ENCODE data around the gene FAM89B.

The FAM89B gene

DNA sequence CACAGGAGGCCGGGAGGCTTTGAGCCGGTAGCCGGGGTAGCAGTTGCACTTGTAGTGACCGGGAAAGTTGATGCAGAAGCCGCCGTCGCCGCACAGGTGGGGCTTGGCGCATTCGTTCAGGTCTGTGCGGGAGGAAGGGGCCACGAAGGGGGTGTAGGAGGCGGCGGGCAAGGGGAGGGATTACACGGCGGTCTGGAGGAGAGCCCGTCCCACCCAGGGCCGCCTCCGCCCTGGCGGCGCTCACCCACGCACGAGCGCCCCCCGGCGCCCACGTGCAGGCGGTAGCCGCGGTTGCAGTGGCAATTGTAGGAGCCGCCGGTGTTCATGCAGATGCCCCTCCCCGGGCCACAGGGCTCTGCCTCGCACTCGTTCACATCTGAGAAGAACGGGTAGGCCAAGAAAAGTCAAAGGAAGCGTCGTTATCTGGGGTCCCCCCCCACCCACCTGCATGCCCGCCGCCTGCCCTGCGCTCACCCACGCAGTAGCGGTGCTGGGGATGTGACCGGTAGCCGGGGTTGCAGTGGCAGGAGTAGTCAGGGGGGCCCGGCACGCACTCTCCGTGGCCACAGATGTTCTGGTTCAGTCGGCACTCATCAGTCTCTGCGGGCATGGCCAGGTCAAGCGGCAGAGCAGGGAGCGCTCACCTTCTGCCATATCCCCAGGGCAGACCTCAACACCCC lies 24.8 kb upstream of the FAM89B start:
- Mint-ChIP-seq H3K4me1 (peaks cover 49% of the 10 kb centered on the region), H3K27me3 (no peaks in the 10 kb centered on the region), H3K27ac (no peak overlapping the region), H3K36me3 (ENCODE audit: low read depth) (peaks cover 6% of the 10 kb centered on the region), H3K4me3 (no peak overlapping the region), H3K9me3 (no peaks in the 10 kb centered on the region)
- ATAC-seq: no peak
- DNase-seq: no peak

DNA sequence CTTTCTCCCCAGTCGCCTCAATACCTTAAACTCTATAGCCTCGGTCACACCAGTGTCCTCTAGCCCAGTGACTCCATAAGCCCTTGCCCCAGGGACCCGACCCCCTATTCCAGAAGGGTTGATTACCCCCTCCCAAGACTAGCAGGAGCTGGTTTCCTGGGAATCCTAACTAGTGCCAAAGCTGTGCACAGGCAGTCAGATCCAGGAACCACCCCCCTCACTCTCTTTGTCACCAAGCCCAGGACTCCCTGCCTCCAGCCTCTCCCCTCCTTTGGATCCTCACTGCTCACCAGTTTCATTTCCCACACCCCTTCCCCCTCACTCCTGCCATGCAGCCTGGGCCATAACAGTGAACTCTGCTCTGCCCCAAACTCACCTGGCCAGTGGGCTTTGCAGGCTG lies 23.9 kb upstream of the FAM89B start:
- DNase-seq (no peak), ATAC-seq (no peak)
- Mint-ChIP-seq H3K27ac (peak overlapping the region; percentile 15), H3K9me3 (no peaks in the 10 kb centered on the region), H3K36me3 (ENCODE audit: low read depth) (peaks cover 4% of the 10 kb centered on the region), H3K27me3 (no peaks in the 10 kb centered on the region), H3K4me3 (no peak overlapping the region), H3K4me1 (peaks cover 56% of the 10 kb centered on the region)

DNA sequence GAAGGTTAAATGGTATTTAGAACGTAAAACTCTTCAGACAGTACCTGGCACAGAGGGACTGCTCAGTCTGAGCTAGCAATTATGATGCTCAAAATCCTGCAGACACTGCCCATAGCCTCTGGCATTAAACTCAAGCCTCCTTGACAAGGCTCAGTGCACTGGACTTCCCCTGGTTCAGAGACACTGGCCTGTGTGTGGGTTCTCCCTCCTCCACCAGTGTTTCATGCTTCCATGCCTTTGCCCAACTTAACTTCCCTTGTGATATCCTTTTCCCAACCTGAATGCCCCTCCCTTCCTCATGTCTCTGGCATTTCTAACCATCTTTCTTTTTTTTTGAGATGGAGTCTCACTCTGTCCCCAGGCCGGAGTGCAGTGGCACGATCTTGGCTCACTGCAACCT lies 23.2 kb upstream of the FAM89B start:
- ATAC-seq (no peak), DNase-seq (no peak)
- Mint-ChIP-seq H3K4me3 (no peak overlapping the region), H3K27ac (no peak overlapping the region), H3K27me3 (no peaks in the 10 kb centered on the region), H3K36me3 (ENCODE audit: low read depth) (peaks cover 4% of the 10 kb centered on the region), H3K4me1 (peaks cover 57% of the 10 kb centered on the region), H3K9me3 (no peaks in the 10 kb centered on the region)

DNA sequence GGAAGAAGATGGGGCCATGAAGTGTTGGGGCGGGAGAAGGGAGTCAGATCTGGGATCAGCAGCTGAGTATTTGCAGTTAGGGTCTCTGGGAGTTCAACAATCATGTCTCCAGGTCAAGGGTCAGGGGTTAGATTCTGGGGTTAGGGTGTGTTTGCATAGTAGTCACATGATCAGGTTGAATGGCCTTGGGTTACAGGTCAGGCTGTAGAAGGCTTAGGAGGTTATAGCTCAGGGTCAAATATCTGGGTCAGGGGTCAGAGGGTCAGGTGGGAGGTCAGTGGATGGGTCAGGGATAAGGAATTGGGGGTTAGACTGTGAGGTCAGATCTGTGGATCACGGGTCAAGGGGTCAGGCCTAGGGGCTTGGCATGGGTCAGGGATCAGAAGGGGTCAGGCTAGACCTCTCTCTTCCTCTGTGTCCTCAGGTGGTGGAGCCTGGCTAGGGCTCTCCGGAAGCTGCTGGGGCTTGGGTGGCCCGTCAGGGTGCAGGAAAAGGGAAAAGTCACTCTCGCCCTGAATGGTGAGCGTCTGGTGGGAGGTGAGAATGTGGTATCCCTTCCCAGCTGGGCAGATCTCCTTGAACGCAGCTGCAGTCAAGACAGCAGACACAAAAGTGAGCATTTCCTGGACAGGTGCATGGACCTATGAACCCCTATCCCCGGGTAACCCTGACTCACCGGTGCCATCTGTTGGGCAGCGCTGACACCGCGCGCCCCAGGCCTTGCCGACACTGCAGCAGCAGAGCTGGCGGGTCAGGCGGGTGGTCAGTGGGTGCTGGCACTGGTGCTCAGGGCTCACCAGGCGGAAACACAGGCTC lies 20.6 kb upstream of the FAM89B start:
- ATAC-seq: peak; percentile 48
- Mint-ChIP-seq H3K4me1 (peaks cover 66% of the 10 kb centered on the region), H3K27me3 (no peaks in the 10 kb centered on the region), H3K36me3 (ENCODE audit: low read depth) (peaks cover 4% of the 10 kb centered on the region), H3K4me3 (no peak overlapping the region), H3K9me3 (no peaks in the 10 kb centered on the region), H3K27ac (peak overlapping the region; percentile 13)
- DNase-seq: peak; percentile 73

DNA sequence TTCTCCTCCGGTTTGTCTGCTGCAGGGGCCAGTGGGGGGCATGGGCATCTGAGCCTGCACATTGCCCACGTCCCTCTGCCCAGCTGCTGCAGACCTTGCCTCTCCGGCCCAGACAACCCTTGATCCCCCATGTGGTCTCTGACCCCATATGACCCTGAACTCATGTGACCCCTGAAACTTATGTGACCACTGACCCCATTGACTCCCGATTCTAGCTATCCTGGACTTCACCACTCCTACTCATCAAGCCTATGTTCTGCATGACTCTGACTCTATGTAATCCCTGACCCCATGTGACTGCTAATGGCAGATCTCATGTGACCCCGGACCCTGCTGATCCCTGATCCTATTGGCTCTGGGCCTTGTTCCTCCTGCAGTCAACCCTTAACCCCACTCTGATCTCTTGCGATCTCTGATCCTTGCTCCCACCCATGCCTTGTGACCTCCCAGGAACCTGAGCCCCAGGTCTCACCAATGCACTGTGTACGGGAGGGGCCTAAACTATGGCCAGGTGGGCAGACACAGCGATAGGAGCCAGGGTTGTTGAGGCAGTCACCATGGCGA lies 19.9 kb upstream of the FAM89B start:
- Mint-ChIP-seq H3K36me3 (ENCODE audit: low read depth) (peaks cover 4% of the 10 kb centered on the region), H3K9me3 (no peaks in the 10 kb centered on the region), H3K4me3 (no peak overlapping the region), H3K27me3 (no peaks in the 10 kb centered on the region), H3K4me1 (peaks cover 66% of the 10 kb centered on the region), H3K27ac (peak overlapping the region; percentile 33)
- ATAC-seq (peak; percentile 1), DNase-seq (no peak)

DNA sequence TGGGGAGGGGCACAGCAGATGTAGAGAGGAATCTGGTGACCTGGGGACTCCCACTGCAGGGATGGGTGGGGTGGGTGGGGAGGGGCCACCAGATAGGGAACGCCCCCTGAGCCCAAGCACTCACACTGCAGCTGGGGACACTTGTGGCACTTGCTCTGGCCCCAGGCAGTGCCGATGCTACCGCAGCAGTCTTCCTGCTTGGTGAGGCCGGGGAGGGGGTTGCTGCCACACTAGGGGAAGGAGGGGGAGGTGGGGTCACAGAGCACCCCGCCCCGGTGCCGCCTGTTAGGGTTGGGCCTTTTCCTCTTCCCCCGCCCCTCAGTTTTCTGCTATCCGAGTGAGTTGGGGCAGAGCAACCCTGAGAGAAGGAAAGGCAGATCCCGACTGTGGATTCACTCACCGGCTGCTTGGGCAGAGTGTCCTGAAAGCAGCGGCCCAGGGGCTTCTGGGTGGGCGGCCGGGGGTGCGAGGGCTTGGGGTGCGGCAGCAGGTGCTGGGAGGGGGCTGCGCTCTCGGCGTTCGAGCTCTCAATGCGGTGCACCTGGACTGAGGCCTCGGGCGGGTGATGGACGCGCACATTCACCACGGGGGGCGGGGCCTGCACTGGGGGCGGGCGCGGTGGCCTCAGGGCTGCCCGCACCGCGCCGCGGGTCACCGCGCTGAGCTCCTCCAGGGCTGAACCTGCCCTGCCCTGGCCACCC lies 18.9 kb upstream of the FAM89B start:
- ATAC-seq (peak; percentile 25), DNase-seq (peak; percentile 68)
- Mint-ChIP-seq H3K27me3 (no peaks in the 10 kb centered on the region), H3K9me3 (no peaks in the 10 kb centered on the region), H3K4me3 (no peak overlapping the region), H3K27ac (no peak overlapping the region), H3K36me3 (ENCODE audit: low read depth) (peaks cover 4% of the 10 kb centered on the region), H3K4me1 (peaks cover 60% of the 10 kb centered on the region)

DNA sequence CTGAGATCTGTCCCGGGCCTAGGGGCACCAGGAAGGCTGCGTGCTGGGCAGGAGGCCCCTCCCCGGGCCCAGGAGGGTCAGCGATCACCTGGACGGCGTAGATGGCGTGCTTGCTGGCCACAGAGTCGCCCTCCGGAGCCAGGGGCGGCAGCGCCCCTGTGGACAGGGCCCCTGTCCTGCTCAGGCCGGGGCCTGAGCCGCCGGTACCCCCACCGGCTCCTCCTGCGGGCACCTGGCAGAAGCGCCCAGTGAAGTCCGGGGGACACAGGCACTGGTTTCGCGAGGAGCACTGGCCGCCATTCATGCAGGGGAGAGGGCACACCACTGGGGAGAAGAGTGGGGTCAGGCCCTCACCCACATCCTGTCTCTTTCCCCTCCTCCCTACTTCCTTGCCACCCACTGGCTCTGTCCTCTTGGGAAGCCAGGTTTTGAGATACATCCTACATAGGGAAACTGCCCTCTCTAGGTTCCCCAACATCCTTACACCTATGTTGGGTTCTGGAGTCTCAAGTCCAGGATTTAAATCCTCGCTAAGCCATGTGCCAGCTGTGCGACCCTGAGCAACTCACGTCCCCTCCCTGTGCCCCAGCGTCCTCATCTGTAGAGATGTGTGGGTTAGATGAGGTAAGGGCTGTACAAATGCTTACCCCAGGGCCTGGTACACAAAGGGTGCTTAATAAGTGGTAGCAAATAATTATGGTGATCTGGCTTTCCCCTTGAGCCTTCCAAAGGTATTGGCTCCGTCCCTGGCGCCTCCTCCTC lies 18.1 kb upstream of the FAM89B start:
- ATAC-seq: no peak
- Mint-ChIP-seq H3K27ac (peak overlapping the region; percentile 59), H3K4me1 (peaks cover 59% of the 10 kb centered on the region), H3K36me3 (ENCODE audit: low read depth) (peaks cover 4% of the 10 kb centered on the region), H3K4me3 (peak overlapping the region; percentile 53), H3K27me3 (no peaks in the 10 kb centered on the region), H3K9me3 (no peaks in the 10 kb centered on the region)
- DNase-seq: no peak

DNA sequence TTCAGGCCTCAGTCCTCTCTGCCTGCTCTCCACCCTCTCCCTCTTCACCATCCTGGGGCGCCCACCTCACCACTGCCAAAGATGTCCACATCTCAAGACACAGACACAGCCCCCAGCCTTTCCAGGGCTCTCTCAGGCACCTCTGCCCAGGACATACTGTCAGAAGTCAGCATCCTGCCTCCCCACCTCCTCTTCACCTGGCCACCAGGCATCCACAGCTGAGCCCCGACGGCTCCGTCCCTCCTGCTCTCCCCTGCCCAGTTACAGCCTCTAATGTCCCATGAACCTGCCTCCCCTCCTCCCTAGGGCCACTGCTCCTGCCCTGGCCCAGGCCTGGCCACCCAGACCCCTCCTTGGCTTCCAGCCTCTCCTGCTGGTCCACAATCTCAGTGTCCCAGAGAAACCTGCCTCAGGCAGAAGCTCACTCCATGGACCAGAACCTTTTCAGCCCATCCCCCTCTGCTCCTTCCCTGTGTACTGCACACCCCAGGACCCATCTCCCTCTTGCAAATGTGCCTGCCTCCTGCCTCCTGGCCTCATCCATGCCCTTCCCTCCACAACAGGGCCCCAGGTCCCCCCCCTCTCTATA lies 17.4 kb upstream of the FAM89B start:
- Mint-ChIP-seq H3K4me1 (peaks cover 65% of the 10 kb centered on the region), H3K27ac (peak overlapping the region; percentile 59), H3K4me3 (peak overlapping the region; percentile 9), H3K36me3 (ENCODE audit: low read depth) (peaks cover under 1% of the 10 kb centered on the region), H3K27me3 (no peaks in the 10 kb centered on the region), H3K9me3 (no peaks in the 10 kb centered on the region)
- ATAC-seq (no peak), DNase-seq (no peak)

DNA sequence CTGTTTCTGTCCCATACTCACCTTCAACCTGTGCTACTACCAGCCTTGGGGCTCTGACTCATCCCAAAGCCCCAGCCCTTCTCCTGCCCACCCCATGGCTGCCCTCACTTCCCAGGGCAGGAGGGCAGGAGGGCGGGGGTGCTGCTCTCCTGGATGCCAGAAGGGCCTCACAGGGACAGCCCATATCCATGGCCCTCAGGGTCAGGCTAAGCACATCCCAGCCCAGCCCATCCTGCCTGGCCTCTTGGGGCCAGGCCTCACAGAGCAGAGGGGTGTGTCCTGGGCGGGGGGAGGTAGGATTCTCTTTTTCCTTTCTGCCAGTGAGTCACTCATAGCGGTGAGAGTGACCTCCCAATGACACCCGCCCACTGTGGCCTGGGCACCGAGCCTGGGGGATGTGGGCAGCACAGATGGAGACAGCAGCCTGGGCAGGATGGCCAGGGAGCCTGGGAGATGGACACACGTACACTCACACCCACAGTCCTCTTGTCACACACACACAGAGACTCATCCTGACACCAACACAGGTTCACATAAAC lies 16.6 kb upstream of the FAM89B start:
- Mint-ChIP-seq H3K36me3 (ENCODE audit: low read depth) (no peaks in the 10 kb centered on the region), H3K27ac (peak overlapping the region; percentile 59)

DNA sequence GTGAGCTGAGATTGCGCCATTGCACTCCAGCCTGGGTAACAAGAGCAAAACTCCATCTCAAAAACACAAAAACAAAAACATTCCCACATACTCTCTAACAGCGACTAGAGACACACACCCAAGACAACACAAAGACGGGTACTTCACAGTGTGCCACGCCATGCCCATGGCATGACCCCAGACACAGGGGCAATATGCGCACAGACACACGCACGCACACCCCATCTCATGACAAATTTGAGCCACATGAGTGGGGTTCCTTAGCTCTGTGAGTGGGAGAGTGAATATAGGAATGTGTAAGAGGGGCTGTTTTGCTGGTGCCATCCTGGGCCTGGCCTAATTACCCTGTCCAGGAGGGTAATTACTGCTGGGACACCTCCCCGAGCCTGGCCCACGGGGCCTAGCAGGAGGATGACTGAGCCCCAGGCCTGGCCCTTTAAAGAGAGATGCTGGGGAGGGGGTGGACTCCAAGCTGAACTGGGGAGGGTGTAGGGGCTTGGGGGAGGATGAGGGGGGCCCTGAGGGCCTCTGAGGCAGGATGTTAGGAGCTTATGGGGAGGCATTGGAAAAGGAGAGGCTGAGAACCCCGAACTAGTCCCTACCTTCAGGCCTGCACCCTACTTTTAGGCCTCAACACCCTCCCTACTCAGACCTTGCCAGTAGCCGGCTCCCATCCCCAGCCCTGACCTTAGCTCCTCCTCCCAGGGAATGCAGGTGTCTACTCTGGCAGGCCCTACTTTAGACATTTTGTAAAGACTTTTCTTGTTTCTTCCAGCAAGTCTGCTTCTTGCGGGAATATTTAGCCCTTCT lies 15.7 kb upstream of the FAM89B start:
- ATAC-seq (no peak), DNase-seq (no peak)
- Mint-ChIP-seq H3K4me1 (peaks cover 70% of the 10 kb centered on the region), H3K27ac (peak overlapping the region; percentile 86), H3K4me3 (peak overlapping the region; percentile 78), H3K27me3 (no peaks in the 10 kb centered on the region), H3K36me3 (ENCODE audit: low read depth) (no peaks in the 10 kb centered on the region), H3K9me3 (no peaks in the 10 kb centered on the region)

More for the DNA sequence above, 16.6 kb upstream of the FAM89B start:
- no peak for DNase-seq
- Mint-ChIP-seq H3K9me3 (no peaks in the 10 kb centered on the region), H3K4me1 (peaks cover 73% of the 10 kb centered on the region), H3K4me3 (peak overlapping the region; percentile 78), H3K27me3 (no peaks in the 10 kb centered on the region)
- peak; percentile 9 for ATAC-seq

DNA sequence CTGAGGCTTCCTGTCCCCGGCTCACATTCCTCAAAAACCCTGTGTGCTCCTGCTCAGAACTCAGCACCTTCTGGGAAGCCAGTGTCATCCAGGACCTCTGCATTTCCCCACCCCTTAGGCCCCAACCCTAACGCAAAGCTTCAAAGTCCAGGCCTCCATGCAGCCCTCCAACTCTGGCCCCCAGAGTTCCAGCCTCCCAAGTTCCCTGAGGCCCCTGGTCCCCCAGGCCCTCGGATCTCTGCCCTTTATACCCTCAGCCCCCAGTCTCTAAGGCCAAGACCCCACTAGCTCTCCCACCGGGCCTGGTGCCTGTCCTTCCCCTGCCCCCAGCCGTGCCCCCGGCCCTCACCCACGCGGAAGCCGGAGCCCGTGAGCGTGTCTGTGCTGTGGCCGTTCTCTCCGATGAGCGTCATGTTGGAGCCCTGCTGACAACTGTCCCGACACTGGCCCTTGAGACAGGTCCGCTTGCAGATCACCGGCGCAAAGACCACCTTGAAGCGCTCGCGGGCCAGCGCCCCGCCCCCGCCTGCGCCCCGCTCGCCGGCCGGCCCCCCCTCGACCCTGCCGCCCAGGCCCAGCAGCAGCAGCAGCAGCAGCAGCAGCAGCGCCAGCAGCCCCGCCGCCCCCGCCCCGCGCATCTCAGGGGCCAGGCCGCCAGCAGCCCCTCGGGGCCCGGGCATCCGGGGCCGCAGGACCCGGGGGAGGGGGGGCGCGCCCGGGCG lies 14.9 kb upstream of the FAM89B start:
- Mint-ChIP-seq H3K4me1 (peaks cover 66% of the 10 kb centered on the region), H3K4me3 (peak overlapping the region; percentile 78), H3K36me3 (ENCODE audit: low read depth) (no peaks in the 10 kb centered on the region), H3K27me3 (no peaks in the 10 kb centered on the region), H3K27ac (peak overlapping the region; percentile 86), H3K9me3 (no peaks in the 10 kb centered on the region)
- DNase-seq (no peak), ATAC-seq (no peak)

DNA sequence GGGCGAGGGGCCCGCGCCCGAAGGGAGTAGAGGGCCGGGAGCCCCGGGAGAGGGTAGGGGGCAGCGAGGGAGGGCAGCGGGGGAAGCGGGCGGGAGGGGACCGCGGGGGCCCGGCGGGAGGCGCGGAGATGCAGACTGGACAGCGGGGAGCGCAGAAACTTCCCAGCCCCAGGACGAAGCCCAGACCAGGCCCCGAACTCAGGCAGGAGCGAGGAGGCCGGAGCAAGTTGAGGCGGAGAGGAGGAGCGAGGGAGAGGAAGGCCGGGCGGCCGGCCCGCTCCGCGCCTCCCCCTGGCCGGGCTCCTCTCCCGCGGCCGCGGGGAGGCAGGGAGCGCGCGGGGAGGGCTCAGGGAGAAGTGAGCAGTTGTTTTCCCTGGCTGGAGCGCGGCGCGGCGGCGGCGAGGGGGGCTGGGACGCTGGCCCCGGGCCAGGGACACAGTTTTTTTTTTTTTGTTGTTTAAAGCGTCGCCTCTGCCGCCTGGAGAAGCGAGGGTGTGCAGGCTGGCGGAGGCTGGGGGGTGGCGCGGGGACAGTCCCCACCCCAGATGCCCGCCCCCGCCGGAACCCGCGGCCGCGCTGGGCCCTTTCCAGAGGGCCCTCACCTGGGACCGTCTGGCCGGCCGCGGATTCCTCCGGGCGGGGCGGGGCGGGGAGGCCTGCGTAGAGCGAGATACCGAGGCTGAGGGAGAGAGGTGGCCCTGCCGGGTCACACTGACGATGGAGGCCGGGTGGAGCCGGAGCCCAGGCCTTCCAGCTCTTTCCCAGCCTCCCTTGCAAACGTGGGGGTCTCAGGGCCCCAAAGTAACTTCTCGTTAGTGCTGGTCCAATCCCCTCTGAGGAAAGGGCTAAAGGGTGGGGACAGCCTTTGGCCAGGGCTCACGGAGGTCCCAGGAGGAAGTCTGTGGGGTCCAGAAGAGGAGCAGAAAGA lies 14.1 kb upstream of the FAM89B start, which contains the start of gene LTBP3:
Gene LTBP3, minus strand, starts transcription at position 358 of the 928 bp plus-strand sequence. CDS start 400 bp downstream, outside the sequence.
- Mint-ChIP-seq H3K36me3 (ENCODE audit: low read depth) (no peaks in the 10 kb centered on the region), H3K9me3 (no peaks in the 10 kb centered on the region), H3K27me3 (no peaks in the 10 kb centered on the region), H3K4me3 (peak within 1 kb of the TSS; percentile 78), H3K27ac (peak within 1 kb of the TSS; percentile 86), H3K4me1 (peaks cover 63% of the 10 kb centered on the region)
- DNase-seq (no peak), ATAC-seq (peak; percentile 16)

Measured in activated naive CD8-positive, alpha-beta T cell treated with anti-CD3 and anti-CD28 coated beads, Interleukin-2, amount 50 U/mL, for 24 hours (primary cell).